NCI-H187 (cell line): Measurements from ENCODE around the gene USP30.

ENCODE experiments used
- DNase-seq, 2 experiments: peaks; one replicate each; lab custom pipeline; 2025; lab: John Stamatoyannopoulos, UW

Gene USP30

DNA sequence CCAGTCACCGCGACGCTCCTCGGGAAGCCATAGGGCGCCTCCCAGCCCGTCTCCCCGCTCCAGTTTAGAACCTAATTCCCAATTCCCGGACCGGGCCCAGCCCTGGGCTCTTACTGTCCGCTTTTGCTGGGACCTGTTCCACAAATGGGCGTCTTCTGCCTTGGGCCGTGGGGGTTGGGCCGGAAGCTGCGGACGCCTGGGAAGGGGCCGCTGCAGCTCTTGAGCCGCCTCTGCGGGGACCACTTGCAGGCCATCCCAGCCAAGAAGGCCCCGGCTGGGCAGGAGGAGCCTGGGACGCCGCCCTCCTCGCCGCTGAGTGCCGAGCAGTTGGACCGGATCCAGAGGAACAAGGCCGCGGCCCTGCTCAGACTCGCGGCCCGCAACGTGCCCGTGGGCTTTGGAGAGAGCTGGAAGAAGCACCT lies 45.8 kb downstream of the USP30 start:
- peak in 1 of 2 experiments; percentile 58 for DNase-seq

DNA sequence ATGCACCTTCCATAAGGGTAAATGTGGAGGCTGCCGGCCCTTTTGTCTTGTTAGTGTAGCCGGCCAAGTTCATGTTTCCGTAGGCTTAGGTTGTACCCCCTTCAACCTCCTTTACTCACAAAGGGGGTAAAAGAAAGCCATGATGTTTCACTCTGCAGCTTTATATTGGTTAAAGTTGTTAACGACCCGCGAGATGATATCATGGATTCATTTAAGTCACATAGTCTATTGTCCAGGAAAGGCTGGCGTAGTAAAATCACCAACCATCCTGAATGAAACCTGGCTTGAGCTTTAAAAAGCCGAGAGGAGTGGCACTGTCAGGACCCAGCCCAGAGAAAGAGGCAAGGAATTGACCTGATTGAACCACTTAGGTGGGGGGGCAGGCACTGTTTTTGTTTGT lies 46.3 kb downstream of the USP30 start:
- DNase-seq: no peak

DNA sequence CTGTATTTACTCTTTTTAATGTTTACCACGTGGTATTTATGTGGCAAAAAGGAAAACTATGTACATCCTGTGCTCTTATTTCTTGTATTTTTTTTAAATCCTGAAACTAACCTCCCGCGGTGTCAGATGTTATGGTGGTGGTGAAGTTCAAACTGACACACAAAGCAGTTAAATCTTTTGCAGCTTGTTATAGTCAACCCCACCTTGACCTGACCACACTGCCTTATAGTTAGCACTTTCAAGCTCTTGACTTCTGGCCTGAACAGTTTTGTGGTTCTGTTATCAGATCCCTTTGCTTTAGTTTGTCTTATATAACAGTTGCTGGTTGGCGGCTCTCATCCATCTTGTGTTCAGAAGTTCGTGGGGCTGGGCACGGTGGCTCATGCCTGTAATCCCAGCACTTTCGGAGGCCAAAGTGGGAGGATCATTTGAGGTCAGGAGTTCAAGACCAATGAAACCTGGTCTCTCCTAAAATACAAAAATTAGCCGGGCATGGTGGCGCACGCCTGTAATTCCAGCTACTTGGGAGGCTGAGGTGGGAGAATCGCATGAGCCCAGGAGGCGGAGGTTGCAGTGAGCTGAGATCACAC lies 47.1 kb downstream of the USP30 start:
- DNase-seq: no peak

DNA sequence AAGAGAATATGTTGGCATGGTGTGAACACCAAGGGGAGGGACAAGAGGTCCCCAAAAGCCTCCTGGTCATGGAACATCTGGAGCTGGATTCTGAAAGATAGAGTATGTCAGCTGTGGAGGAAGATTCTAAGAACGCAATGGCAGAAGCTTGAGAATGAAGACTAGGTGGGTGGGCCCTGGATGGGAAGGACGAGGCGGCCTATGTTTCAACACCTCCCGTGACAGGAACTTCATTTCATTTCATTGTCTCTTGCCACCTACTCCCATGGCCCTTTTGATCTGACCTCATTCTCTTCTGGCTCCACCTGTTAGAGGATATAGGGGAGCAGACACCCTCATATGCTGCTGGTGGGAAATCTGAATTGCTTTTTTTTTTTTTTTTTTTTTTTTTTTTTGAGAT lies 48.4 kb downstream of the USP30 start:
- no peak for DNase-seq

DNA sequence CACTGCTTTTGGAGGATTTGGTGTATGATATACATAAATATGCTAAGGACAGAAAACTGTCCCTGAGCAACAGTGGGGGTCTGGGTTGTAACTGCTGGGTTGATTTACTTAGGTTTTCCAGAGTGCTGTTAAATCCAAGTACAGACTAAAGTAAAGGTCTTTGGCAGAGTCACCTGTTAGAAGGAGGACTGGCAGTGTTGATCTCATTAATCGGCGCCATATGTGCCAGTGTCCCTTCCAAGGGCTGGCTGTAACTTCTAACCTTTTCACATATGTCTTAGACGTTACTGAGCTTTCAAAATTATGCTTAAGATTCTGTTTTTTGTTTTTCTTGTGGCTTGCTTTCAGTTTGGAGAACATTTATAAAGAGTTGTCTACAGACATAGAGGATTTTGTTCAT lies 50.1 kb downstream of the USP30 start:
- DNase-seq: no peak

DNA sequence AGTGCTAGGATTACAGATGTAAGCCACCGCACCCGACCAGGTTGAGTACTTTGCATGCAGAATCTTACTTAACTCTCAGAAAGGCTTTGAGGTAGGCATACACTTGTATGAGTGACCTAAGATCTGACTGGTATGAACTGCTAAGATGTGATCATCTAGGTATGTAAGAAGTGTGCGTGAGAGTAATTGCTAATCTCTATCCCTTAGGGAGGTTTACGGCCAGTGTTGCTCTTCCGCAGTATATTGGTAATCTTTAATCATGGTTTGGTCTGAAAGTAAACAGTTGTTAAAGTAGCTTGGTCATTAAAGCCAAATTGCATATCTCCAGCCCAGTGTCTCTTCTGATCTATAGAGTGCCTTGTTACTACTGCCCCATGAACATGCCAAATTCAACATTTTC lies 52.8 kb downstream of the USP30 start:
- no peak for DNase-seq

DNA sequence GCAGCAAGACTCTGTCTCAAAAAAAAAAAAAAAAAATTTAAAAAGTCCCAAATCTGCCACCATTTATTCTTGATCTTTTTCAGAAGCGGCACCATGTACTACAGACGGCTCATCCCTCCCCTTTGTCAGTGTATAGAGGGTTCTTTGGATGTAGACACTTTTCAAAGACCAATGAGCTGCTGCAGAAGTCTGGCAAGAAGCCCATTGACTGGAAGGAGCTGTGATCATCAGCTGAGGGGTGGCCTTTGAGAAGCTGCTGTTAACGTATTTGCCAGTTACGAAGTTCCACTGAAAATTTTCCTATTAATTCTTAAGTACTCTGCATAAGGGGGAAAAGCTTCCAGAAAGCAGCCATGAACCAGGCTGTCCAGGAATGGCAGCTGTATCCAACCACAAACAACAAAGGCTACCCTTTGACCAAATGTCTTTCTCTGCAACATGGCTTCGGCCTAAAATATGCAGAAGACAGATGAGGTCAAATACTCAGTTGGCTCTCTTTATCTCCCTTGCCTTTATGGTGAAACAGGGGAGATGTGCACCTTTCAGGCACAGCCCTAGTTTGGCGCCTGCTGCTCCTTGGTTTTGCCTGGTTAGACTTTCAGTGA lies 57.5 kb downstream of the USP30 start:
- no peak for DNase-seq

DNA sequence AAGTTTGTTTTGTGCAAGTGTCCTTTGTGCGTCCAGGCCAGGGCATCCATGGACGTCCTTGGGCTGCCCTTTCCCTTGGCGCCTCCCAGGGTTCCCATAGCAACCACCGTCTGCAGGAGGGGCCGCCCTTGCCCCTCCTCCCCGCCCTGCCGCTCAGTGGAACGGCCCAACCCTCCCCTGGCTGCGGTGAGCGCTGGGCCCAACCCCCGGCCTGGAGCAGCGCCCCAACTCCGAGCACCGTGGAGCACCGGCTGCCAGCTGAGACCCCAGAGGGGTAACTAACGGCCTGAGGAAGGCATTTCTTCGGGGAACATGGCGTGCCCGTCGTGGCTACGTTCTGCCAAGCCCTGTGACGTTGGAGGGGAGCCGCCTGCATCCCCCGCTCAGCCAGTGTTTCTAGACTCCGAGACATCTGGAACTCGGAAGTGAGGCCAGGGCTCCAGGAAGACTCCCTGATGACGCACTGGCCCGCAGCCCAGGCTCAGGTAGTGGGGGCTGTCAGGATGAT lies 58.7 kb downstream of the USP30 start:
- DNase-seq: no peak

DNA sequence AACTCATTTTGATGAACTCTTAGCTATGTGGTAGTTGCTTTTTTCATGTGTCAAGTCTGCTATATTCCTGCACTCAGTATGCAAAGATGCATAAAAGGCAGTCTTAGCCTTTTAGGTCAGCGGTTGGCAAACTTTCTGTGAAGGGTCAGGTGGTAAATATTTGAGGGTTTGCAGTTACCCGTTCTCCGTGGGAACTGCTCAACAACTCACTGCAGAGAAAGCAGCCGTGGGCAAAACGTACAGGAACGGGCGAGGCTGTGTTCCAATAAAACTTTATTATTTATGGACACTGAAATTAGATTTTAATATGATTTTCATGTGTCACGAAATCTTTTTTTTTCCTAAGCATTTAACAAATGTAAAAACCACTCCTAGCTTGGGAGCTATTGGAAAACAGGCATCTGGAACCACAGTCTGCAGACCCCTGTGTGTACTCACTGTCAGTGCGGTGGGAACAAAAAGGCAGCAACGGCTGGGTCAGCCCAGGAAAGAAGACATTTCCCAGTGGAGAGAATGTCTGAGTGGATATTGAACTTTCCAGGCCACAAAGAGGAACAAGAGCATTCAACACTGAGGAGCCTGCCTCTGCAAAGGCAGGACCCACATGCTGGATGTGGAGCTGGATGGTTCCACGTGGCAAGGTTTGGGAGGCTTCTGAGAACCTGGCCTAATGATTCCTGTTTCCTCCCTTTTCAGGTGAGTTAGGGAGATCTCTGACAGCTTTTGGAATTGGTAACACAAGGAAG lies 60.5 kb downstream of the USP30 start:
- no peak for DNase-seq

DNA sequence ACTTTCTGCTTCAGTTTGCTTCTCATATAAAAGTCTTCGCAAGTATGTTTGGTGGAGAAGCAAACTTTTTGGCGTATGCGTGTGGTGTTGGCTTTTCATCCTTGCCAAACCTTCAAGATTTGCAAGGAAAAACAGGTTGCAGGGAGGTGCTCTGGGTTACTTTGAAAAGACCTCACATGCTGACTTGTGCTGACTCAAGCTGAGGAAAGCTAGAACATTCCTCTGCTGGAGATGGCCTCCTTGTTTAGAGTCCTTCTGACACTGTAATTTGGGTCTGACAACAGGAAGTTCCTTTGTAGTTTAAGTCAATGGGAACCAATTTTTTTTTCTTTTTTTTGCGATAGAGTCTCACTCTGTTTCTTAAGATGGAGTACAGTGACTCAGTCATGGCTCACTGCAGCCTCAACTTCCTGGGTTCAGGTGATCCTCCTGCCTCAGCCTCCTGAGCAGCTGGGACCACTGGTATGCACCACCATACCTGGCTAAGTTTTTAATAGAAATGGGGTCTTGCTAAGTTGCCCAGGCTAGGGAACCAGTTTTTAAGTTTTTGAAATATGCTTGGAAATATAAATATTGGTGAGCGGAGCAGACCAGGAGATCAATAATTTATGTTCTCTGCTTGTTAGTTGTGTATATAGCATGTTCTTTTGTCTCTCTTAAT lies 61.4 kb downstream of the USP30 start:
- DNase-seq: no peak

DNA sequence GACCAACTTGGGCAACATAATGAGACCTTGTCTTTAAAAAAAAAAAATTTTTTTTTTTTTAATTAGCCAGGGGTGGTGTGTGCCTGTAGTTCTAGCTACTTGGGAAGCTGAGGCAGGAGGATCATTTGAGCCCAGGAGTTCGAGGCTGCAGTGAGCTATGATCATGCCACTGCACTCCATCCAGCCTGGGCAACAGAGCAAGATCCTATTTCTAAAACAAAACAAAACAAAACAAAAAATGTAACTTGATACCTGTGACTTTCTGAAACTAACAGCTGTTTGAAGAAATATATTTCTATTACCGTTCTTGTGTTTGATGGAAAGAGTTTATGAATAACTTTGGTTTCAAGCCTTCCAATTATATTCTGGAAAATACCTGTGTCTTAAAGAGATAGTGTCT lies 62.3 kb downstream of the USP30 start:
- no peak for DNase-seq

DNA sequence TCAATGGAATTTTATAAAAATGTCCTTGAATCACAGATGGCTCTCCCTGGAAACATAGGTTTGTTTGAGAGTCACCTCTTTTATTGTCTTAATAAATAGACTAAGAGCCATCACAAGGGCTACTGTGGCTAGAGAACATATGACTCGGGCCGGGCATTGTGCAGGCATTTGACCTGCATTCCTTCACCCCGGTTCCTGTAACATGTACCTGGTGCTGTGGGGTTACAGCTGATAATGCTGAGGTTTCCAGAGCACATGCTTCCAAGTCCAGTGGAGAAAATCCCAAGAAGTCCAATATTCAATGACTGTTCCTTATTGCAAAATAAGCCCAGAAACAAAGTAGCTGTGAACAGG lies 63.0 kb downstream of the USP30 start:
- no peak for DNase-seq

DNA sequence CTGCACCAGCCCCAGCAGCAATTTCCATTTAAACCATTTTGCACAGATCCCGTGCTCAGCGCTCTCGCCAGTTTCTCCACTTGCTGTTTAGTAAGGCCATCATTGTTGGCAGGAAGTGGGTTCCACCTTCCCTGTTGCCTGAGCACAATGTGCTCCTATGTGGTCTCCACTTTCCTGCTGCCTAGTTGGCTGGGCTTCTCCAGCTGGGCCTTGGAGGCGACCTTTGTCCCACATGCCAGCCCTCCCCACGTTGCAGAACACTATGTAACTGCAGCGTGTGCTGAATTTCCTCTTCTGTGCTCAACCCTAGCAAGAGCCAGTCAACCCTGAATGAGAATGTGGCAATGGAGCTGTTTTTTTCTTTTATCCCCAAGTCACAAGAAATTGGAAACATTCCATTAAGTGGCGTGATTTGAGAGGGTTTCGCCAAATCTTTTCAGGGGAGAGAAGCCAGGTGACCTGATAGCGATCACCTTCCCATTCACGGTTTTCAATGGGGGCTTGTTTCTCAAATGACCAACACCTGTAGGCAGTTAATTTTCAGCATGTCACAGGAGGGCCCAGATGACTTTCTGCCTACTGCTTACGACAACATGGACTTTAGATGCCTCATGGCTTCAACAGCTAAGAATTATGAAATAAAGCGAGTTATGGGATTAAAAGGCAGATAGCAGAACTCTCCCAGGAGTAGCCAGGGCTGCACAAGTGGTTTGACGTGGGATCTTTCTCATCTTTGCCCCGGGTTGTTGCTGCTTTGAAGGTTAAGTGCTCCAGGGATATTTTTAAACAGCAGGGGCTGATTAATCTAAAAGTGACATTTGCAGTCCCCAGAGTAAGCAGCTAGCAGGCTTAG lies 63.6 kb downstream of the USP30 start, which contains the start of gene ACACB:
TSS of gene ACACB (plus strand) at position 830 of the 853 bp plus-strand sequence. CDS start 22,819 bp downstream, outside the sequence.
- DNase-seq: no peak

DNA sequence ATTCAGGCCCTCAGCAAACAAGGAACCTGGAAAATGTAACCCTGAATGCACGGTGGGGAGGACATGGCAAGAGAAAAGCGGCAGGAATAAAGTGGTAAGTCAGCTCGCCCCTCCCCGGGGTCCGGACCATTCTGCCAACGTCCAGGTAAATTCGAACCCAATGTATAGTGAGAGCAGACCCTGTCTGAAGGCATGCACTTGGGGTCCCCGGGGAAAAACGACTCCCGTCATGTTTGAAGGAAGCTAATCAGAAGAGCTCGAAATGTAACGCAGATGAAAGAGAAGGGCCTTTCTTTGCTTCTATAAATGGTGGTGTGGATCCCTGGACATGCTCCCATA lies 64.2 kb downstream of the USP30 start:
- no peak for DNase-seq

DNA sequence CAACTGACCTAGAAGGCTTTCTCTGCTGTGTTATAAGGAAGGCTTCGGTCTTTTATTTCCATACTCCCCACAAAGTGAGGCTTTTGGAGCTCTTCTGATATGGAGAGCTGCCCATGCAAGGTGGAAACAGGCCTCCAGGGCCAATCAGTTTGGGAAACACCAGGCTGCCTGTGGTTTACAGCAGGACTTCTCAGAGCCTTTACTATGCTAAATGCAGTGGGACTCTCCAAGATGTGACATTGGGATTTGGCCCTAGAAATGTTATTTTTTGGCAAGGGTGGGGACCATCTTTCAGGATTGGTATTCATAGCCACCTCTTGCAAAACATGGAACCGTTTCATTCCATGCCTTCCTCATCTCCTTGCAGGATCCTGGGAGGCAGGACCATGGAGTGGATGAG lies 67.7 kb downstream of the USP30 start:
- DNase-seq: no peak

DNA sequence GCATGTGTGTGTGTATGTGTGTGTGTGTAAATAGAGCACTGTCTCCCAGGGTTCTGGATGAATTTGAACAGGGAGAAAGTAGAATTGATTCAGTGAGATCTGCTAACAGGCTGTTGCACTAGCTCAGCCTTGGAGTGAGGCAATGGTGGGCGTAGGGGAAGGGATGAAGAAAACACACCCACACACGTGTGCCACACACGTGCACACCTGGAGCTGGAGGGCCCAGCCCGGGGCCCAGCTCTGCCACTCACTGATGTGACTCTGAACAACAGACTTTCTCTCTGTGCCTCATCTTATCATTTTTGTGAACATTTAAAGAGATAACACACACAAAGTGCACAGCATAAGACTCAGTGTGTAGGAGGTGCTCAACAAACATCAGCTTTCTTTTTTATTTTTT lies 68.2 kb downstream of the USP30 start:
- no peak for DNase-seq

DNA sequence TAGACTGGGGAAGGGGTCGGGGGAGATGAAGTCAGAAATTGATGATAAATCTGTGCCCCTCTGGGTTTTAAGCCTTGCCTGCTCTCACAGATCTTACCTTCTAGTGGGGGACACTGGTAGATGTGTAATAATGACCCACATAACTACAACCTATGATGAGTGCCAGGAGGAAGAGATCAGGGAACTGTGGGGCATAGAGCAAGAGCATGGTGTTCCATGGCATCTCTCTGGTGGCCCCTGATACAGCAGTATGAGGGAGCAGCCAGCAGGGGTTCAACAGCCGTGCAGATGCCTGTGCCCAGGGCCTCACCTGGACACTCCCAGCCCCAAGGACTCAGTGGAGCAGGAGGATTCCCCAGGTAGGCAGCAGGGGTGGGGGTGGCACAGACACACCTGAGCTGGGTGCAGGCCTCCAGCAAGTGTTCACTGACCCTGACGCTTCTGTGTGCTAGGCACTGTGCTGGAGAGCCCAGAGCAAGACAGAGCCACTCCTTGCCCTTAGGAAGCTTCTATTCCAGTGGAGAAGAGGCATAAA lies 69.0 kb downstream of the USP30 start:
- no peak for DNase-seq

DNA sequence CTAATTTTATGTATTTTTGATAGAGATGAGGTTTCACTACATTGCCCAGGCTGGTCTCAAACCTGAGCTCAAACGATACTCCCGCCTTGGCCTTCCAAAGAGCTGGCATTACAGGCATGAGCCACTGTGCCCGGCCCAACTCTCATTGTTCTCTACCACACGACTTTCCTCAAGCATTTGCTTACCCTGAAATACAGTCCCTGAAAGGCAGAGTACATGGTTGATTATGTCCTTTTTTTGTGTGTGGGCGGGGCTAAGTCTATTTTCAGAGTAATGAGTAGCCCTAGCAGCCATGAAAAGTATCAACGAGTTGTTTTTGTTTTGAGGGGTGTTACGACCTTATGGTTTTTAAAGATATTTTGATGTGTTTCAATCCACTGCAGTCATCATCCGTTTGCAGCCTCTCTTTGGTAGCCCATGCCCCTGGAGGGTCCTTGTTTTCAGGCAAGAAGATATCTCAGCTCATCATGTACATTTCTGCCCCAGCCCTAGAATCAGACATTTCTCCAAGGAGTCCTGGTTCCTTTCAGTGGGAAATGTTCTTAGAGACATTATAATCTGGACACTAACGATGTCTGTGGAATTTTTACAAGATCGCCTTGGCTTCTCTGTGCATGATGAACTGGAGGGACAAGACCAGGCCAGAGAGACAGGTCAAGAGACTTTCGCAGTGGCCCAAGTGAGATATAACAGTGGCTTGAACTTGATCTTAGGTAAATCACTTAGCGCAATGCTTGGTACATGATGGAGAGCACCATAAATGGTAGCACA lies 72.7 kb downstream of the USP30 start:
- DNase-seq: no peak

DNA sequence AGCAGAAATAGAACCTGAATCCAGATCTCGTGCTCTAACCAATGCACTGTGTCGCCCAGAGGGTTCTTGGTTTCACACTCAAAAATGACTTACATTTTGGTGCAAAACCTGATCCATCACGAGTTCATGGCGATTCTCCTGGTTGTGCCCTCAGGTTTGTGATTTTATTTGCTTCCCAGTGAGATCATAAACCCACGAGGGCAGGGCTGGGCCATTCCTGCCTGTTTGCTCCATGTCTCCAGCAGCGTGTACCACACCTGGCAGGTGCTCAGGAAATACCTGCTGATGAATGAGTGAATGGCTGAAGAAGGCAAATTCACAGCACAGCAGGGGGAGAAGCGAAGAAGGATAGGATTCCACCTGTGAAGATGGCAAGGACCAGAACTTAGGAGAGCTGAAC lies 73.4 kb downstream of the USP30 start:
- DNase-seq: no peak

DNA sequence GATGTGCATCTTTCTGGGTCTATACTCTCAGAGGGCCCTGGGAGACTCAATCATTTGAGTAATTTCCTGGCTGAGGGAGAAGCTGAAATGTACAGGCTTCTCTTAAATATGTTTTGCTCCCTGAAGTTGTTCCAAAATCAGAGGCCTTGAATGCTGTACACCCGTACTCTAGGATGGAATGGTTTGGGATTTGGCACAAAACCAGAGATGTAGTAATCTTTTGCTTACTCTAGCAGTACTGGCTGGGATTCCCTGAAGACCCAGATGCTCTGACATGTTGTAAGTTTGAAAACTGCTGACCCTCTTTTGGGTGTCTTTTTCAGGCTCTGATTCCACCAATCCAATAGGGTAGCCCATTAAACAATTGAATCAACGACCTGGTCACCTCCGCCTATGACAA lies 74.4 kb downstream of the USP30 start:
- no peak for DNase-seq
